GM12874 (cell line): Measurements from ENCODE around the gene AMN1.
A peak's percentile ranks its signal among the peaks of the same experiment; 100 is the strongest.

ENCODE experiments used
- TF ChIP-seq, protein P1 (sequence below): IDR thresholded peaks from 2 replicates; pipeline ENCODE4 v1.5.1; 2011; ENCODE audit warnings: low read depth, mild to moderate bottlenecking, control low read depth, low read length, moderate library complexity; ENCODE audit not compliant: insufficient read depth

The AMN1 gene

GRCh38 chr12:31672521-31672920 lies 56.3 kb downstream of the AMN1 start:
- TF ChIP-seq, protein P1, sequence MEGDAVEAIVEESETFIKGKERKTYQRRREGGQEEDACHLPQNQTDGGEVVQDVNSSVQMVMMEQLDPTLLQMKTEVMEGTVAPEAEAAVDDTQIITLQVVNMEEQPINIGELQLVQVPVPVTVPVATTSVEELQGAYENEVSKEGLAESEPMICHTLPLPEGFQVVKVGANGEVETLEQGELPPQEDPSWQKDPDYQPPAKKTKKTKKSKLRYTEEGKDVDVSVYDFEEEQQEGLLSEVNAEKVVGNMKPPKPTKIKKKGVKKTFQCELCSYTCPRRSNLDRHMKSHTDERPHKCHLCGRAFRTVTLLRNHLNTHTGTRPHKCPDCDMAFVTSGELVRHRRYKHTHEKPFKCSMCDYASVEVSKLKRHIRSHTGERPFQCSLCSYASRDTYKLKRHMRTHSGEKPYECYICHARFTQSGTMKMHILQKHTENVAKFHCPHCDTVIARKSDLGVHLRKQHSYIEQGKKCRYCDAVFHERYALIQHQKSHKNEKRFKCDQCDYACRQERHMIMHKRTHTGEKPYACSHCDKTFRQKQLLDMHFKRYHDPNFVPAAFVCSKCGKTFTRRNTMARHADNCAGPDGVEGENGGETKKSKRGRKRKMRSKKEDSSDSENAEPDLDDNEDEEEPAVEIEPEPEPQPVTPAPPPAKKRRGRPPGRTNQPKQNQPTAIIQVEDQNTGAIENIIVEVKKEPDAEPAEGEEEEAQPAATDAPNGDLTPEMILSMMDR = no peak

- TF ChIP-seq, protein P1 = no peak
Measured at GRCh38 chr12:31669020-31669419, 59.8 kb downstream of the AMN1 start.

GRCh38 chr12:31664038-31664437 lies 64.8 kb downstream of the AMN1 start:
- TF ChIP-seq, protein P1 = no peak

DNA sequence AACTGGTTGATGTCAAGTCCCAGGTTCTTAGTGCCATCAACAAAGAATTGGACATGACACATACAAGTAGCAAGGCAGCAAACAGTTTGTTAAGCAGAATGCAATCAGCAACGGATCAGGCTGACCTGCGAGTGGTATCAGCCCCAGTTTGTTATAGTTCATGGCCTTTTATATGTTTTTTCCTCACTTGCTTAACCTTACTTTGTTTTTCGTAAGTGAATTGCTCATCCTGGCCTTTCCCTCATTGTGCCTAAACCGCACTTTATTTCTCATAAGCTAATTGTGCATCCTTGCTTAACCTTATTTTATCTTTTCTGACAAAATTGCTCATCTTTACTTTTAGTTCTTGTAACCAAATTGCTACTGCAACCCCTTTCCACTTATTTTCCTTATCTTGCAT lies 65.2 kb downstream of the AMN1 start:
- TF ChIP-seq, protein P1 = no peak

GRCh38 chr12:31662176-31662849 lies 66.5 kb downstream of the AMN1 start:
- TF ChIP-seq, protein P1 = no peak

GRCh38 chr12:31659087-31659942 lies 69.5 kb downstream of the AMN1 start, which contains the start of gene ETFBKMT:
Gene ETFBKMT (plus strand): TSS chr12:31659688. CDS start chr12:31661954, 2,266 bp downstream.
- TF ChIP-seq, protein P1 = 0 out of 2 replicates have a peak, but pooled peaks have one; percentile 8

- TF ChIP-seq, protein P1 = no peak
Measured at GRCh38 chr12:31658471-31659086, 70.2 kb downstream of the AMN1 start.
